Measurements from ENCODE around the gene IL18BP.

DNA sequence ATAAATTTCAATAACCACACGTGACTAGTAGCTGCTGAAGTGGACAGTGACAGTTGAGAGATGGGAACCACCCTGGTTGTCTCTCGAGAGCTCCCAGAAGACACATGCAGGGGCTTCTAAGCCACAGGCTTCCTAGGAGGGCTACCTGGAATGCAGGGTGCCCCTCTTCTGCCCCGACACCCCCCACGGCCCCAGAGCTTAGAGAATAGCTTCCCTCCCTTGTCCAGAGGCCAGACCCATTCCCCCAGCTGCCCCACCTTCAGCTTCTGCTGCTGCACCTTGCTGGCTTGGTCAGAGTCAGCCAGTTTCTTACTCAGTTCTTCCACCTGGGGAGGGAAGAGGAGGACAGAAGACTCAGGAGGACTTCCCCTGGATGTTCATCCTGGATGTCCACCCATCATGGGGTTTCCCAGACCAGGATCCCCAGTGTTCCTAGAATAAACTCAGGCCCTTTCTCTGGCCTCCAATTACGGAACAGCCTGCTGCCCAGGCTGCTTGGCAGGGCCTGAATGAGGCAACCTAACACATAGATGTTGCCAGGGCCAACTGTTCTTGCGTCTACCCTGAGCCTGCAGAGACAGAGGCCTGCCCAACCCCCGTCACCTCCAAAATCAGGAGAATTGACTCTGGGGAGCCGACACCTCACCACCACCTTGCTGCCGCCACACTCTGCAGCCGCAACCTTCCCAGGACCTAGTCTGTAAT is 12.0 kb downstream of the IL18BP start:
- no peak for TF ChIP-seq CTCF (IDR thresholded peaks at IDR 0.05)
- TF ChIP-seq POLR2A (IDR thresholded peaks at IDR 0.05): no peak
